A549 (cell line): ENCODE data around the gene STX8. TPM values are rescaled to one million over a fixed set of nuclear protein-coding genes. Genes with fewer than 3 reads are reported as not detected.

ENCODE experiments used
- ATAC-seq, 2 experiments: fragments of 200-7000 bp in 1 of 2; fragments of >200 bp in 1 of 2; cut with Nextera tagmentation in 1 of 2; cut with Tn5 transposase in 1 of 2; 3 replicates each; pipeline versions ENCODE4 v1.8.0 to v1.9.1; 2018 to 2020; ENCODE audit warnings: mild to moderate bottlenecking in 1 of 2, moderate library complexity in 1 of 2
- CTCF ChIA-PET: fragments of 300-600 bp; sonication (Branson Sonifier 250); formaldehyde crosslinking; extraction: SDS; loops from one replicate; lab custom pipeline; 2021; ENCODE audit warnings: antibody characterized with exemption, inconsistent platforms; lab: Yijun Ruan, JAX
- POLR2A ChIA-PET: fragments of 350-600 bp; formaldehyde crosslinking; extraction: SDS; loops from one replicate; lab custom pipeline; 2021; ENCODE audit warnings: antibody characterized with exemption, inconsistent platforms; lab: Yijun Ruan, JAX
- DNase-seq, 2 experiments: peaks; one replicate each; pipeline versions ENCODE4 v3.0.0 to v3.0.0-alpha.2; 2011 to 2016; ENCODE audit warnings: low read depth in 1 of 2, low spot score in 1 of 2
- FAIRE-seq: peaks from 2 replicates; lab custom pipeline; 2011; peaks lifted over from hg19 to GRCh38; lab: Jason Lieb, UNC
- H3K27ac ChIP-seq, 2 experiments: fragments of >200 bp; sonication (Bioruptor Twin); formaldehyde crosslinking; 3 replicates each; pipeline ENCODE4 v1.5.1; 2016 to 2017
- H3K4me1 ChIP-seq: fragments of >200 bp; sonication (Bioruptor Twin); formaldehyde crosslinking; 3 replicates; pipeline ENCODE4 v1.6.1; 2016
- H3K4me2 ChIP-seq: fragments of >200 bp; sonication (Bioruptor Twin); formaldehyde crosslinking; 3 replicates; pipeline ENCODE4 v1.6.1; 2016
- H3K4me3 ChIP-seq: fragments of >200 bp; sonication (Bioruptor Twin); formaldehyde crosslinking; 3 replicates; pipeline ENCODE4 v1.5.1; 2016
- H3K9me3 ChIP-seq: fragments of >200 bp; sonication (Bioruptor Twin); formaldehyde crosslinking; 3 replicates; pipeline ENCODE4 v1.6.1; 2016
- BCL3 ChIP-seq: fragments of >200 bp; sonication (Bioruptor Twin); formaldehyde crosslinking; IDR thresholded peaks from 3 replicates; pipeline ENCODE4 v1.6.1; 2016
- CEBPB ChIP-seq, 2 experiments: fragments of >200 bp in 1 of 2; sonication (Bioruptor Twin) in 1 of 2; formaldehyde crosslinking in 1 of 2; IDR thresholded peaks; 2 replicates each; pipeline ENCODE4 v1.6.1; 2012 to 2016
- CTCF ChIP-seq: fragments of >200 bp; sonication (Bioruptor Twin); formaldehyde crosslinking; IDR thresholded peaks from 3 replicates; pipeline ENCODE4 v1.5.1; 2016
- E2F6 ChIP-seq: IDR thresholded peaks from 2 replicates; pipeline ENCODE4 v1.6.1; 2012; ENCODE audit warnings: low read depth, borderline replicate concordance
- EHF ChIP-seq: fragments of 250-450 bp; sonication (Bioruptor Pico); IDR thresholded peaks from 2 replicates; pipeline ENCODE4 v1.5.0; 2020; ENCODE audit warnings: mild to moderate bottlenecking
- EHMT2 ChIP-seq: fragments of 200-600 bp; sonication (generic); IDR thresholded peaks from 2 replicates; pipeline ENCODE4 v1.6.1; 2016; ENCODE audit warnings: antibody characterized with exemption, low read depth, mild to moderate bottlenecking, moderate library complexity
- ELK1 ChIP-seq: fragments of 150-350 bp; IDR thresholded peaks from 2 replicates; pipeline ENCODE4 v1.6.1; 2014; ENCODE audit warnings: low read depth, mild to moderate bottlenecking, low read length
- EP300 ChIP-seq, 2 experiments: fragments of >200 bp; sonication (Bioruptor Twin); formaldehyde crosslinking; IDR thresholded peaks; 2 replicates in 1 of 2; 3 replicates in 1 of 2; pipeline ENCODE4 v1.6.1; 2016 to 2017
- FOSB ChIP-seq: fragments of 250-450 bp; sonication (Bioruptor Pico); IDR thresholded peaks from 2 replicates; pipeline ENCODE4 v1.5.0; 2020; ENCODE audit warnings: mild to moderate bottlenecking, moderate library complexity
- GATA3 ChIP-seq: IDR thresholded peaks from 2 replicates; pipeline ENCODE4 v1.6.1; 2012; ENCODE audit warnings: borderline replicate concordance
- HMGXB4 ChIP-seq: fragments of 250-450 bp; sonication (Bioruptor Pico); IDR thresholded peaks from 2 replicates; pipeline ENCODE4 v1.5.0; 2021; ENCODE audit warnings: mild to moderate bottlenecking, moderate library complexity, borderline replicate concordance
- JUN ChIP-seq, 2 experiments: fragments of >200 bp; sonication (Bioruptor Twin); formaldehyde crosslinking; IDR thresholded peaks; 2 replicates in 1 of 2; 3 replicates in 1 of 2; pipeline ENCODE4 v1.6.1; 2016 to 2017
- JUNB ChIP-seq: fragments of >200 bp; sonication (Bioruptor Twin); formaldehyde crosslinking; IDR thresholded peaks from 2 replicates; pipeline ENCODE4 v1.6.1; 2016
- KDM1A ChIP-seq: fragments of 200-600 bp; sonication (generic); IDR thresholded peaks from 2 replicates; pipeline ENCODE4 v1.6.1; 2016; ENCODE audit warnings: low read depth, mild to moderate bottlenecking
- PHF8 ChIP-seq: fragments of 200-600 bp; sonication (generic); IDR thresholded peaks from 2 replicates; pipeline ENCODE4 v1.6.1; 2016; ENCODE audit warnings: low read depth, mild to moderate bottlenecking, antibody characterized with exemption, moderate library complexity, borderline replicate concordance
- POLR2A ChIP-seq: IDR thresholded peaks from 2 replicates; pipeline ENCODE4 v1.6.1; 2012; ENCODE audit warnings: mild to moderate bottlenecking, low read length
- RAD21 ChIP-seq, 2 experiments: fragments of >200 bp in 1 of 2; sonication (Bioruptor Twin) in 1 of 2; formaldehyde crosslinking in 1 of 2; IDR thresholded peaks in 1 of 2; conservative IDR thresholded peaks in 1 of 2; 2 replicates in 1 of 2; 3 replicates in 1 of 2; pipeline ENCODE4 v1.6.1; 2012 to 2018; ENCODE audit warnings: inconsistent platforms in 1 of 2
- RNF2 ChIP-seq: fragments of 200-600 bp; sonication (generic); IDR thresholded peaks from 2 replicates; pipeline ENCODE4 v1.6.1; 2016; ENCODE audit warnings: low read depth, mild to moderate bottlenecking, antibody characterized with exemption, moderate library complexity, borderline replicate concordance
- SMC3 ChIP-seq: fragments of >200 bp; sonication (Bioruptor Twin); formaldehyde crosslinking; IDR thresholded peaks from 3 replicates; pipeline ENCODE4 v1.6.1; 2018; ENCODE audit warnings: inconsistent platforms
- SREBF2 ChIP-seq: fragments of 450-650 bp; IDR thresholded peaks from 2 replicates; pipeline ENCODE4 v1.6.1; 2014; ENCODE audit warnings: mild to moderate bottlenecking, moderate library complexity
- TFCP2L1 ChIP-seq: fragments of 250-450 bp; sonication (Bioruptor Pico); IDR thresholded peaks from 2 replicates; pipeline ENCODE4 v1.5.0; 2021; ENCODE audit warnings: mild to moderate bottlenecking
- TP53 ChIP-seq: fragments of 250-450 bp; sonication (Bioruptor Pico); IDR thresholded peaks from 2 replicates; pipeline ENCODE4 v1.5.0; 2021; ENCODE audit warnings: mild to moderate bottlenecking, moderate library complexity
- ZC3H11A ChIP-seq: fragments of 450-650 bp; IDR thresholded peaks from 2 replicates; pipeline ENCODE4 v1.6.1; 2014; ENCODE audit warnings: antibody characterized with exemption, mild to moderate bottlenecking
- ZFP36 ChIP-seq: fragments of 450-650 bp; IDR thresholded peaks from 2 replicates; pipeline ENCODE4 v1.6.1; 2014; ENCODE audit warnings: borderline replicate concordance; ENCODE audit not compliant: partially characterized antibody
- WGBS: methylation state at CpG from one replicate; pipeline ENCODE4 v1.1.6; 2017; ENCODE audit errors: missing lambda C conversion rate; 5-methylcytosine and 5-hydroxymethylcytosine counted together
- polyA plus RNA-seq, 4 experiments: library from polyadenylated mRNA; depleted of rRNA in 3 of 4; stranded (reverse); fragments of >200 nt; fragmentation: RNase III in 1 of 4; extraction: RNeasy Plus Mini Kit Qiagen cat#74134 plus additional on column Dnase treatment in 1 of 4; gene quantifications; 2 replicates in 3 of 4; 3 replicates in 1 of 4; pipeline ENCODE4 v1.2.3, GENCODE V29; 2011 to 2017

STX8 gene
- polyA plus RNA-seq, 2 of the 4 experiments (the other 2 are of a cell fraction): 93.6 to 168 TPM

GRCh38 chr17:9291912-9292560 is 283.6 kb downstream of the STX8 start:
- ATAC-seq (peak; percentile 95 to 98), FAIRE-seq (peak; percentile 7), DNase-seq (peak; percentile 28 to 60)
- no peak for TF ChIP-seq PHF8
- TF ChIP-seq BCL3: no peak
- peak; percentile 60 to 64 for TF ChIP-seq RAD21 (conservative IDR thresholded peaks at IDR 0.05 in 1 of 2, IDR thresholded peaks at IDR 0.05 in 1 of 2)
- TF ChIP-seq JUN (IDR thresholded peaks at IDR 0.05): no peak
- TF ChIP-seq FOSB (CRISPR knock-in tag): no peak
- peak; percentile 72 for TF ChIP-seq SMC3
- peak; percentile 62 for TF ChIP-seq CTCF
- TF ChIP-seq EP300 (IDR thresholded peaks at IDR 0.05): no peak
- Histone ChIP-seq H3K4me1 (no peaks in the 10 kb centered on the region), H3K4me3 (no peak overlapping the region), H3K9me3 (no peaks in the 10 kb centered on the region), H3K4me2 (no peak overlapping the region), H3K27ac (no peak overlapping the region)
- ChIA-PET CTCF (interaction anchor here (0.6 to 2.7 kb wide), 30 partner anchors 9 to 404 kb away, joined by 3 to 16 read pairs (median 4); no protein-coding TSS in a partner anchor), POLR2A (no interaction called here)
- WGBS: 38% methylated on average over 8 of the region's 8 CpGs

GRCh38 chr17:9290226-9290613 is 285.4 kb downstream of the STX8 start:
- H3K4me2 ChIP-seq: no peak overlapping the region
- DNase-seq: no peak
- TF ChIP-seq RAD21 (conservative IDR thresholded peaks at IDR 0.05 in 1 of 2, IDR thresholded peaks at IDR 0.05 in 1 of 2) (no peak), E2F6 (no peak), RNF2 (no peak), EHF (CRISPR knock-in tag) (no peak), CEBPB (IDR thresholded peaks at IDR 0.05) (no peak), KDM1A (no peak), JUN (IDR thresholded peaks at IDR 0.05) (no peak), HMGXB4 (CRISPR knock-in tag) (no peak), EP300 (IDR thresholded peaks at IDR 0.05) (no peak), CTCF (no peak), ZFP36 (no peak), POLR2A (no peak), TP53 (no peak), SREBF2 (no peak), EHMT2 (no peak), ZC3H11A (no peak), JUNB (no peak), TFCP2L1 (CRISPR knock-in tag) (no peak), ELK1 (no peak), GATA3 (no peak)
- TF ChIP-seq, all 56 proteins: peak for 0
- ChIA-PET CTCF (interaction anchor here (0.6 to 2.7 kb wide), 3 partner anchors 56 to 232 kb away, joined by 3 to 9 read pairs (median 4); no protein-coding TSS in a partner anchor), POLR2A (no interaction called here)
- H3K4me1 ChIP-seq: no peaks in the 10 kb centered on the region
- no peak overlapping the region for H3K27ac ChIP-seq
- WGBS: 77% methylated on average over 7 of the region's 7 CpGs
- FAIRE-seq (no peak), ATAC-seq (no peak)
- H3K4me3 ChIP-seq: no peak overlapping the region
- H3K9me3 ChIP-seq: no peaks in the 10 kb centered on the region
